Measurements from ENCODE around the gene LUZP4.
A peak's percentile ranks its signal among the peaks of the same experiment; 100 is the strongest.
"Not testable (repeated sequence)": the region's sequence is repeated elsewhere in the genome, so short reads cannot be mapped to it uniquely, and the experiment has no call there.

LUZP4 gene

DNA sequence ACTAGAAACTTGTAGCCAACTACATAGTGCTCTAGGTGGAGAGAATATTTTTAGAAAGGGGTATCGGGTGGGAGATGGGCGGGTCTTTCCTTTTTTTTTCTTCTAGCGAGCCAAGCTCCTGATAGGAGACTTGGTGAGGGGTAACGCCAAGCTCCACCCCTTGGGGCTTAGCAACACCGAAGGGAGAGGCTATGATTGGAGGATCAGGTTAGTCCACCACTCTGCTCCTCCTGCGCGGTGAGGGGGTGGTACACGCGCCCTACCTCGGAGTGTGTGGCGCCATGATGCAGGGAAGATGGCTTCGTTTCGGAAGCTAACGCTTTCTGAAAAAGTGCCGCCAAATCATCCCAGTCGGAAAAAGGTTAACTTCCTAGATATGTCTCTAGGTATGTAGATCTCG is at the start of gene LUZP4:
LUZP4 (plus strand) TSS at position 251 of the 400 bp plus-strand sequence; CDS start at position 296, 45 bp downstream.
- no peak for DNase-seq

DNA sequence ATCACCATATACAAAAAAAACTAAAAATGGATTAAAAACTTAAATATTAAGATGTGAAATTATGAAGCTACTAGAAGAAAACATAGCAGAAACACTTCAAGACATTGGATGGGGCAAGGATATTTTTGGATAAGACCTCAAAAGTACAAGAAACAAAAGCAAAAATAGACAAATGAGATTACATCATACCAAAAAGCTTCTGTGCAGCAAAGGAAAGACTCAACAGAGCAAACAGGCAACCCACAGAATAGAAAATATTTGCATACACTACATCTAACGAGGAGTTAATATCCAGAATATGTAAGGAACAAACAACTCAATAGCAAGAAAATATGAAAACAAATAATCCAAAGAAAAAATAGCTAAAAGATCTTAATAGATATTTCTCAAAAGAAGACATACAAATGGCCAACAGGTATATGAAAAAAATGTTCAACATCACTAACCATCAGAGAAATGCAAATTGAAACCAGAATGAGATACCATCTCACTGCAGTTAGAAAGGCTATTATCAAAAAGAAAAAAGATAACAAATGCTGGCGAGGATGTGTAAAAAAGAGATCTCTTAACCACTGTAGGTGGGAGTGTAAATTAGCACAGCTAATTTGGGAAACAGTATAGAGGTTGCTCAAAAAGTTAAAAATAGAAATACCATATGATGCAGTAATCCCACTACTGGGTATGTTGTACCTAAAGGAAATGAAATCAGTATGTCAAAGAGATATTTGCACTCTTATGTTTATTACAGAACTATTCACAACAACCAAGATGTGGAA is 37.9 kb upstream of the LUZP4 start:
- DNase-seq, result no peak

- no peak for DNase-seq
These were observed 34.5 kb upstream of the LUZP4 start for GRCh38 chrX:115255003-115255402.

GRCh38 chrX:115257711-115258110 is 31.8 kb upstream of the LUZP4 start:
- DNase-seq, result no peak

GRCh38 chrX:115259238-115259875 is 30.2 kb upstream of the LUZP4 start:
- no peak for DNase-seq

- DNase-seq, result no peak
These were observed 29.2 kb upstream of the LUZP4 start for GRCh38 chrX:115260330-115260729.

DNA sequence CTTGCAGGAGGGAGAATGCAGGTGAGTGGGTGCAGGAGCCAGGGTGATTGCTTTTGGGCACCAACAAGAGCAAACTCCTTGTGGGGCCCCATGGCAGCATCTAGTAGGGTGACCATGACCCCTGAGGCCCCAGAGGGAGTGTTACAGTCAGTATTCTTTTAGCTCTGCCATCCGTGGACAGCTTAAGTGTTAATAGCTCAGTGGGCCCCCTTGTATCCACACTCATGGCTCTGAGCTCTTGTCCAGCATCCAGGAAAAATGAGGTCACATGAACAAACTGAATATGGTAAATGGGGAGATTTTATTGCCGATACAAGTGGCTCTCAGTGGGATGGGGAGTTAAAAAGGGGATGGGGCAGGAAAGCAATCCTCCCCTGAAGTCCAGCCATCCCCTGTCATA is 28.4 kb upstream of the LUZP4 start:
- DNase-seq, result no peak

DNA sequence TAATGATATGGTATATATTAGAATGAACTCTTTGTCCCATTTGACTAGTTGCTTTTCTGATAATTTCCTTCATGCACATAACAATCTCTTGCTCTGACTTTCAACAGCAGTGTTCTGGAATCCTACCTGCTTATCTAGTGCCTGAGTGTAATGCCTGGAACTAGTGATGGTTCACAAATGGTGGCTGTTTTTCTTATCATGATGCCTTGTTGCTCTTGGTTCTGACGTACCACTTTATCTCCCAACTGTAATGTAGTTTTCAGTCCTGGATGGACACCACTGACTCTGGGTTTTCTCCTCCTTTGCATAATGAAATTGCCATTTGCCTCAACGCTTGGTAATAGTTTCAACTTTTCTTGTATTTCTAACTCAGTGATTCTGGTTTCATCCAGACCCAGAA is 25.5 kb upstream of the LUZP4 start:
- no peak for DNase-seq

- no peak for DNase-seq
These were observed 23.2 kb upstream of the LUZP4 start for GRCh38 chrX:115266300-115266699.

GRCh38 chrX:115268421-115268820 is 21.1 kb upstream of the LUZP4 start:
- no peak for DNase-seq

DNA sequence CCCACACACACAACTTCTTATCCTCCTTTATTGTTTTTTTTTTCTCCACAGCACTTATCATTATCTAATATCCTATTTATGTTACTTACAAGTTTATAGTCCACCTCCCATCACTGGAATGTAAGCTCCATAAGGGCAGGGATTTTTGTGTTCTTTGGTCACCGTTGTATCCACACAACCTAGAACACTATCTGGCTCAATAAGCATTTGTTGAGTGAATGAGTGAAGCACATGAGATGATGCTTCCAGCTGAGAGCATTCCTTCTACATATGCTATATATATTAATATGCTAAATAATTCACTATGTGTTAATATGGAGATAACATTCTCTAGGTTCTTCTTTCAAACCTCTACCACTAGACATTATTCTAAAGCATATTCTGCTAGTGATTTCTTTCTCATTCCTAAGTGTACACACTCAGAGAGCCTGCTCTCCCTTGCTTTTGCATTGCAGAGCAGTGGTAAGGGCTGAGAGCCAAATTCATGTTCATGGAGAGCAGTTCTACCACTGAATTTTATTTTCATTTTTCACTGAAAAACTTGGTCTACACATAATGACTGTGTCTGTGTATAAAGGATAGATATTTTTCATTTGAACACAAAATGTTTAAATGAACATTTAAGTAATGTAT is 20.3 kb upstream of the LUZP4 start:
- no peak for DNase-seq

DNA sequence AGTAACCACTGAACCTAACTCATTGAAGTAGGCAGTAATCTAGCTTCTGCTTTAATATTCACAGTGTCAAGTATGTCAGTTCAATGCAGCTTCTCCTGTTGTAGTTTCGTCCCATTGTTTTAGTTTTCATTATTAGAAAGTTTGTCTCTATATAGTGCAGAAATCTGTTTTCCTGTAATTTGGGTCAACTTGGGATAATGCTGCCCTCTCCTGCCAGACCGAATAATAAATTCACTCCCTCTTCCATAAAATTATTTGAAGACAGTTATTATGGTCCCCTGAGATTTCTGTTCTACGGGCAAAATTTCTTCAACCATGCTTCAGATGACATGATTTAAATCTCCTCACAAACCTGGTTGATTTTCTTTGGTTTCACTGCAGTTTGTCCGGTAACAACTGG is 4.6 kb upstream of the LUZP4 start:
- DNase-seq, result no peak

DNA sequence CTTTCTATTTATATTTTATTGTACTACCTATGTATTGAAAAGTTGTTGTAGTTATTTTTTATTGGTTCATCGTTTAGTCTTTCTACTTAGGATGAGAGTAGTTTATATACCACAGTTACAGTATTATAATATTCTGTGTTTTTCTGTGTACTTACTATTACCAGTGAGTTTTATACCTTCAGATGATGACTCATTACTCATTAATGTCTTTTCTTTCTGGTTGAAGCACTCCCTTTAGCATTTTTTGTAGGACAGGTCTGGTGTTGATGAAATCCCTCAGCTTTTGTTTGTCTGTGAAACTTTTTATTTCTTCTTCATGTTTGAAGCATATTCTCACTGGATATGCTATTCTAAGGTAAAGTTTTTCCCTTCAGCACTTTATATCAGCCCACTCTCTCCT is 7.7 kb downstream of the LUZP4 start:
- DNase-seq, result no peak

DNA sequence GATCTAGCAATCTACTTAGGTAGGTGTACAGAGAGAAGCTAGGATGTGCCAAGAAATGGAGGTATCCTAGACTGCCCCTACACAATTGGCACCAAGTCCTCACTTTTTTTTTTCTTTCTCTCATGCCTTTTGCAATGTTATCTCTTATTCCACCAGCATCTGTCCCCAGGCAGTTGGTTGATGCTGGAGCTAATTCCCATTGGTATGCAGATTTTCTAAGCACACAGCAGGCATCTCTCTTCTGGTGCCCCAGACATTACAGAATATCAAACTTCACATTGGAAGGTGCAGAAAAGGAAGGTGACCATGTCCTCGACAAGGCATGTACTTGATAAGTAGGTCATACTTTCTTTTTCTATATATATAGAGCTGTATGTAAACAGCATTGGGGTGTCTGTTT is 21.6 kb downstream of the LUZP4 start:
- DNase-seq, result no peak

DNA sequence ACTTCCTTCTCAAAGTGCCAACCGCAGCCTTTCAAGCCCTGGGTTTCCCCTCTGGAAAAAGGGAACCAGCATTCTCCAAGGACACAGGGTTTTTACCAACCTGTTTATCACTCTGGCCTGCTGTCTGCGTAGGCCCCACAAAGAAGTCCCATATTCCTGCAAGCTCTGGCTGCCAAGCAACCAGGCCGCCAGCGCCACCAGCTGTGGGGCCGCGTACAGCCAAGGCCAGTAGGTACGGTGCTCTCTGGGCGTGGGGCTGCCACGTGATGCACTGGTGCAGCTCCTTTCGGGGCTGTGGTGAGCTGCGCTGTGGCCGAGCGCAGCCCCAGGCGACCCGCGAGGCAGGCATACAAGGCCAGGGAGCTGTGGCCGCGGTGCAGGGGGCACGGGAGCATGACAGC is 22.1 kb downstream of the LUZP4 start:
- DNase-seq, result no peak

DNA sequence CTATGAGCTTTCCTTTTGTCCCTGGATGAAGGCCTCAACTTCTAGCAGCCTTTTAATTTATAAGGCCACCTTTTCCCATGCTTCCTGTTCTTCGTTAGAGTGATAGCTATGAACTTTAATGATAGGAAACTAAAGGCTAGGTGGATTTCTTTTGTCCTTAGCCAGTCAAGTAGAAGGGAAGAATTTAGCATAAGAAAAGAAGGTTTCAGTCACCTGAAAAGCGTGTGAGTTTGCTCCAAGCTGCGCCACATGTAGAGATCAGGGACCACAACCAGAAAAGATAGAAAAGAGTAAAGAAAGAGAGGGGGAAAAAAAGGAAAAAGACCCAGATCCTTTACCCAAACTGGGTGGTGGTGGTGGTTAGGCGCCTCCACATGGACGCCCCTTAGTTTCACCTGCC is 28.6 kb downstream of the LUZP4 start:
- no peak for DNase-seq

- no peak for DNase-seq
These were observed 32.9 kb downstream of the LUZP4 start for GRCh38 chrX:115322375-115322774.

GRCh38 chrX:115324194-115324593 is 34.7 kb downstream of the LUZP4 start:
- DNase-seq, result no peak

DNA sequence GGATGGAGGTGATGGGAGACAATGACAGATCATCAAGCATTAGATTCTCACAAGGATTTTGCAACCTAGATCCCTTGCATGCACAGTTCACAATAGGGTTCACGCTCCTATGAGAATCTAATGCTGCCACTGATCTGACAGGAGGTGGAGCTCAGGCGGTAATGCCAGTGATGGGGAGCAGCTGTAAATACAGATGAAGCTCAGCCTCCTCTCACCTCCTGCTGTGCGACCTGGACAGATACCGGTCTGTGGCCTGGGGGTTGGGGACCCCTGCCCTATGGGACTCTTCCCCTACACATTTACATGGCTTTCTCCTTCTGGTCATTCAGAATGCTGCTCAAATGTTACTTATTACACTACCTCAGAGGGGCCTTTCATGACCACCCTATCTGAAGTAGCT is 39.8 kb downstream of the LUZP4 start:
- DNase-seq, result not testable (repeated sequence)

DNA sequence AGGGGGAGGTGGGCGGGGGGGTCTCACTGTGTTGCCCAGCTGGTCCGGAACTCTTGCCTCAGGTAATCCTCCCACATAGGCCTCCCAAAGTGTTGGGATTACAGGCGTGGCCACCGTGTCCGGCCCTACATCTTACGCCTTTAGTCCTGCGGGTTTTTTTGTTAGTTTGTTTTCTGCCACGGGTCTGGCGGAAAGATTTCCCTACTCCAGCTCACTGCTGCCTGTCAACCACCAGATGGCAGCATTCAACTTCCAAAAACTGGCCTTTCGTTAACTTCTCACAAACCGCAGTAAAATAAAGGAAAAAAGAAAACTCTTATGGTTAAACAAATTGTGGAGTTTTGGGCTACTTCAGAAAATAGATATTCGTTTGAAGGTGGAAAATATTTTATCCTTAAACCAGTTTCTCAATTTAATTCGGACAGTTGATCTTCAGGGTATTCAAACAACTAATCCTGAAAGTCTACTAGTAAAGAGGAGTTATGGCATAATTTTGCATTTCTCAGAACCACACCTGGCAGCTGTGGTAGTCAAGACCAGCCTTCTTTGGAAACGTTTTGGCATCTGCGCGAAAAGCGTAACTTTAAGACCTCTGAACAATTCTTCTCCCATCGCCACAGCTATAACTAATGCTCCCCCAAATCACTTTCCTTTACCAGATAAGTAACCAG is 41.1 kb downstream of the LUZP4 start:
- DNase-seq, result peak; percentile 66

DNA sequence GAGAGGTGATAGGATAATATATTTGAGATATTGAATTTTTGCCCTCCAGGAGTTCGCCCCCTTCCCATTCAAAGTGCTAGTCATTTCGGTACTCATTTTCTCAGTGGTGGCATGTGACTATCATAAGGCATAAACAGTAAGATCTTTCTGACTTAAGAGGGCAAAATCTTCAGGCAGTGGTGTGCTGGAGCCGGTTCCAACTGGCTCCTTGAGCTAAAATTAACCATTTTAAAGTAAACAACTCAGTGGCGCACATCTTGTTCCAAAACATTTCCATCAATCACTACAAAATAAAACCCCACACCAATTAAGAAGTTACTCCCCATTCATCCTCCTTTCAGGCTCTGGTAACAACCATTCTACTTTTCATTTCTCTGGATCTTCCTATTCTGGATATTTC is 43.3 kb downstream of the LUZP4 start:
- DNase-seq, result no peak

GRCh38 chrX:115333446-115333845 is 43.9 kb downstream of the LUZP4 start:
- no peak for DNase-seq

- DNase-seq, result no peak
These were observed 48.1 kb downstream of the LUZP4 start for GRCh38 chrX:115337491-115338144.

Measured in NCI-H2227 treated with DMSO at 0.1 percent for 48 hours (cell line).